Activated T-cell treated with anti-CD3 and anti-CD28 coated beads, Interleukin-2, amount 50 U/mL, for 1 hour (primary cell): Measurements from ENCODE around the gene PPP4C.
A peak's percentile ranks its signal among the peaks of the same experiment; 100 is the strongest.
"Not testable (repeated sequence)": the region's sequence is repeated elsewhere in the genome, so short reads cannot be mapped to it uniquely, and the experiment has no call there.

Experiments used
- DNase-seq: peaks from one replicate; pipeline ENCODE4 v3.0.0-alpha.2; 2020

The PPP4C gene

DNA sequence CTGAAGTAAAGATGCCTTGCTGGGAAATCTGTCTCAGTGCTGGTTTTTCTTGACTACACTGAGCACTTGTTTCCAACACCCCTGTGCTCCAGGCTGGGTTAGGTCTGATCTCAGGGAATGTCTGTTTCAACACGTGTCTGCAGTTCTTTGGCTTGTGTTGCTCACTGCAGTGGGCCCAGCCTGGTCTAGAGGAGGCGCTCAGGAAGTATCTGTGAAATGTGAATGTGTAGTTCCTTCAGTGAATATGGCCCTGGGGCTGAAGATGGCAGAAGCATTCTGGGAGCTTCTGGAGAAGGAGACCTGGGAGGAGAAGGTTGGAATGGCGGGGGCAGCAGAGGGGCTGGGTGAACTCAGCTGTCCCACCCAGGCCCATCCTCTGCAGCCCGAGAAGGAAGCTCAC, 28.3 kb downstream of the PPP4C start:
- DNase-seq, result no peak

DNA sequence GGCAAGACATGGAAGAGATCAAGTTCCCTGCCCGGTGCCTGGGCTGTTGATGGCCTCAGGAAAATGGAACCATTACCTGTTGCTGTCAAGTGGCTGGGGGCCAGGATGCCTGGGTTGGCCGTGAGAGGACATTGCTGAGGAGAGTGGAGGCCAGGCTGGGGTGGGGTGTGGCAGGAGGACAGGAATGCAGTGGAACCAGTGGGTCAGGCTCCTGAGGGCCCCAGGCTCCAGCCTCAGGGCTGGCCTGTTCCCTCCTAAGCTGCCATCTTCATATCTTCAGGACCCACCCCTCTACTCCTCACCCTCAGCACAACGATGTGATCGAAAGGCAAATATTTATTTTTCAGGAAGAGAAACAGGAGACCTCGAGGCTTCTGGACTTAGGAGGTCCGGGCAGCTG, 28.7 kb downstream of the PPP4C start:
- no peak for DNase-seq

DNA sequence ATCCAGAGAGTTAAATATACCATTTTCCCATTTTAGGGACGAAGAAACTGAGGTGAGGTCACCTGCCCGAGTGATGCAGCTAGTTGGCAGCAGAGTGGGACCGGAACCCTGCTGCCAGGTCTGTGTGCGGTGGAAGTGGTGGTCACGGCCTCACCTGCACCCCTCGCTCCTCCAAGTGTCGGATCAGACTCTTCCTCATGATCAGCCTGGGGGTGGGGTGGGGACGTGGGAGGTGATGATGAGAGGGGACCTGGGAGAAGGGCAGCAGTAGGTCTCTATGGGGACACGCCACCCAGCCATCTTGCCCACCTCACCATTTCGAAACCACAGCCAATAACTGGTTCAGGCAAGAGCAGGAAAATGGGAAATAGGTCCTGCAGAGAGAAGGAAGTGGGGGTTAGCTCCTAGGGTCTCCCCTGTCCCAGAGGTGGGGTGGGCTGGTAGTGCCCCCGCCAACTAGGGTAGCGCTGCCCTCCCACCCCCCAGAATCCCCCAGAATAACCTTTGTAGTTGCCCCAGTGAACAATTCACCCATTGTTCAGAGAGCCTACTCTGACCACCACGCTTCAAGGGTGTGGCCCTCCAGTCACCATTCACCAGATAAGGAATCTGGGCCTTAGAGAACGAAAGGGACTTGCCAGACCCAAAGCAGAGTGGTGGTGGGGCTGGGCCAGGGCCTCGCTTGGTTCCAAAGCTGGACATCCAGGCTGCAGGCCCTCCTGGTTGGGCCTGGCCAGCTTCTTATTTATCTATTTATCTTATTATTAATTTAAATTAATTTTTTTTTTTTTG, 32.5 kb downstream of the PPP4C start:
- DNase-seq, result no peak

DNA sequence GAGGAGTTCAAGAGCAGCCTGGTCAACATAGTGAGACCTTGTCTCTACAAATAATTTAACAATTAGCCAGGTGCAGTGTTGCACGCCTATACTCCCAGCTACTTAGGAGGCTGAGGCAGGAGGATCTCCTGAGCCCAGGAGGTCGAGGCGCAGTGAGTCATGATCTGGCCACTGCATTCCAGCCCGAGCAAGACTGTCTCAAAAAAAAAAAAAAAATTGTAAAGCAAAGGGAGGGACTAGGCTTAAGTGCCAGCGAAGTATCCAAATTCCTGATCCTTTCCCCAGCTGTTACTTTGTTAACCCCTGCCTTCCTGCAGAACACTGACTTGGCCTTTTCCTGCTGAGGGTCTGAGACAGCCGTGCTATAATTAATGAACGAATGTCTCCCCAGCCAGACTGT, 34.9 kb downstream of the PPP4C start:
- no peak for DNase-seq

DNA sequence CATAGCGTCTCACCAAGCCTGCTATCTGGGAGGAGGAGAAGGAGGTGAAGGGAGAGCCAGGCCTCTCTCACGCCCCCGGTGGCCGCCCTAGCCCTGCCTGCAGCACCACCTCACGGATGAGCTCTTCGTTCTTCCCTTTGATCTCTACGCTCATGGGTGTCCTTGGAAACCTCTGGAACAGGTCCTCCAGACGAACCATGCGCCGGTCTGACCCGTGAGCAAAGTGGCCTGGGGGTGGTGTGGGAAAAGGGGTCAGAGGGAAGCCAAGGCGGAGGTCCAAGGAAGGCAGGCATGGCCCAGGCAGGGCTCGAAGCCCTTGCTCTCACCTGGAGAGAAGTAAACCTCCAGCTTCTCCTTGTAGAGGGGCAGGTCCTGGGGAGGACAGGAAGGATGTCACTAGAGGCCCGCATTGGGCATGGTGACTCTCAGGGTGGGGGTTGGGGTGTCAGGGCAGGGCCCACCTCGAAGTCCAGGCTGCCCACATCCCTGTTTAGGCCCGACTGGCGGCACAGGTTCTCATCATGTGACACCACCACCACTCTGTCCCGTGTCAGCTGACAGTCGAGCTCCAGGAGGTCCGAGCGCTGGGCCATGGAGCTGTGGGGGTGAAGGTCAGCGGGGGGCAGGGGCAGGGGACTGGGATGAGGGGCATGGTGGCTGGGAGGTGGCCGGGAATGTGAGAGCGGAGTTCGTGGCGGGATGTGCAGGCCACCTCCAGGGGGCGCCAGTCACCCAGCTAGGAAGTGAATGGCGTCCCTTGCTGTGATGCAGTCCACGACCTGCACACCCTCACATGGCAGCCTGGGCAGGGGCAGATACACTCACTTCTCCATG, 36.6 kb downstream of the PPP4C start:
- DNase-seq, result peak; percentile 61

DNA sequence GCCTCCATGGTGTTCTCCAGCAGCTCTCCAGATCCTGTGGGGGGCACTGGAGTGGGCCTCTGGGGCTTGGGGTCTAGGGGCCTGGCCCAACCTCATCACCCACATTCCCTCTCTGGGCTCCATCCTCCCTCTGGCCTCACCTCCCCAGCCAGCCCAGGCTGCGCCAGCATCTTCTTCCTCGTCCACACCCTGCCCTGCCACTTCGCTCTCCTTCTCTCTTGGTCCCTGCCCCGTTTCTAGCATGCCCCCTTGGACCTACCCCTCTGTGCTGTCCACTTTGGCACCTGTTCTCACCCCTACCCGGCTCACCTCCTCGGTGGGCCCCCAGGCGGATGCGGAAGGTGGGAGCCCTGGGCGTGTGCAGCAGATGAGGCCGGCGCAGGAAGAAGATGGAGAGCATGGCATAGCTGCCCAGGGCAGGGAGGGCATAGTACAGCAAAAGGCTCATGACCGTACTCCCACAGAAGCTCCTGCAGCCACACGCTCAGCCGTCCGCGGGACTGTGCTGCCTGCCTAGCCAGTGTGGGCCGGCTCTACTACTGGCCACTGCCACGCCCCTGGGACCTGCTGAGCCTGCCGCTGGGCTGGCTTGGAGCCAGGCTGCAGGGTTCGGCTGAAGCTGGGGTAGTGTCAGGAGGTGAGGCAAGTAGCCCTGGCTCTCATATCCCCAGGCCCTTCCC, 37.4 kb downstream of the PPP4C start, which contains the start of gene GDPD3:
TSS of gene GDPD3 (minus strand) at position 507 of the 680 bp plus-strand sequence. CDS start at position 448, 59 bp downstream.
- no peak for DNase-seq

DNA sequence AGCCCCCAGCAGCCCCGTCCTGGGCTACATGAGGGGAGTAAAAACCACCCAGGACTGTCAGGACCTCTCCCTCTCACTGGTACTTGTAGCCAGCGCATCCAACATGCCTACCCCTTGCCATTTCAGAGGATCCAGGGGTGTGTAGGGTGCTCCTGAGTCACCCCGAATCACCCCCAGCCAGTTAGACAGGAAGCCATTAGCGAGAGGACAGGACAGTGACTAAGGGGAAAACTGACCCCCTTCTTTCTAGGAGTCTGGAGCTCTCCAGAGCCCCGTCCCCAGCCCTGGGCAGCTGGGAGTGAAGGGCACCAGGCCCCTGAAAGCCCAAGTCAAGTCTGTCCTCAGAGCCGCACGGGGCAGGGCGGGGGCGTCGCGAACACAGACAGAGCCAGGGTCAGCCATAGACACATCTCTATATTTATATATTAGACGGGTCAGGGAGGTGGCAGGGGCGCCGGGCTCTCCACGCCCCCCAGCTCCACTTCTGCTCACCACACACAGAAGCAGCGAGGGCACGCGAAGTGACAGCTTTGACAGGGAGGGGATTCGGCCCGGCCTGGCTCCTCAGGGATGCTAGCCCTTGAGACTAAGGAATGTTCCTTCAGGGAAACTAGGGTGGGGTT, 38.0 kb downstream of the PPP4C start:
- no peak for DNase-seq

DNA sequence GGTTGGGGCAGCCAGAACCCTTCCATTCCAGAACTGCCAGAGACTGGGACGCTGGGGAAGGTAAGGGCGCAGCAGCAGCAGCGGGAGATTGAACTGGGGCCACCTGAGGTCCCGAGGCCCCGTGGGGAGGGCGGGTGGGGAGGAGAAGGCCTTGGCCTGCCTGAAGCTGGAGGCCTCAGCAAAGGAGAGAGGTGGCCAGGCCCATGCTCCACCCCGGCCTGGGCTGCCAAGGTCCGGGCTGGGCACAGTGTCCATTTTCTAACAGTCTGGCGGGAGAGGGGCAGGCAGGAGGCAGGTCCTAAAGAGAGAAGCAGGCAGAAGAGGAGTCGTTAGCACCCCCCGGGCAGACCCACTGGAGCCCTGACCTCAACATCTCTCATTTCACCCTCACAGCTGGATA, 38.6 kb downstream of the PPP4C start:
- DNase-seq, result no peak

DNA sequence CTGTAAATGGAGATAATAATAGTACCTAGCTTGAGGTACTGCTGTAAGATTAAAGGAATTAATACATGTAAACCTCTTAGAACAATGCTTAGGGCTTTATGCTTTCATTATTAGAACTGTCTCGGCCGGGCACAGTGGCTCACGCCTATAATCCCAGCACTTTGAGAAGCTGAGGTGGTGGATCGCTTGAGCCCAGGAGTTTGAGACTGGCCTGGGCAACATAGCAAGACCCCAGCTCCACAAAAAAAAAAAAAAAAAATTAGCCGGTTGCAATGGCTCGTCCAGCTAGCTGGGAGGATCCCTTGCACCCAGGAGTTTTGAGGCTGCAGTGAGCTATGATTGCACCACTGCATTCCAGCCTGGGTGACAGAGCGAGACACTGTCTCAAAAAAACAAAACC, 39.0 kb downstream of the PPP4C start:
- DNase-seq, result not testable (repeated sequence)

DNA sequence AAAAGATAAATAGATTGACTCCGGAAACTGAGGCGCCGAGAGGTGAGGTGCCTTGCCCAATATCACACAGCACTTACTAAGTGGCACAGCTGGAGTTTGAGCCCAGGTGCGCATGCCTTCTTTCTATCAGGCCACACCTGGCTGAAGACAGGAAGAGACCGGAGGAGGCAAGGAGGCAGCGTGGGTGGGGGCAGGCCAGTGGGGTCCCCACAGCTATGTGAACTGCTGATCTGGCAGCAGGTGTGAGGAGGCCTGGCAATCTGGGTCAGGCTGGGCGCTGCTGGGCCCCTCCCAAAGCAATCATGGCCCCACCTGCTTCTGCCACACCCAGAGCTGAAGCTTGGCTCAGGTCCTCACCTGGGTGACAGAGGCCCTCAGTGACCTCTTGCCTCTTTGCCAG, 39.4 kb downstream of the PPP4C start:
- no peak for DNase-seq

DNA sequence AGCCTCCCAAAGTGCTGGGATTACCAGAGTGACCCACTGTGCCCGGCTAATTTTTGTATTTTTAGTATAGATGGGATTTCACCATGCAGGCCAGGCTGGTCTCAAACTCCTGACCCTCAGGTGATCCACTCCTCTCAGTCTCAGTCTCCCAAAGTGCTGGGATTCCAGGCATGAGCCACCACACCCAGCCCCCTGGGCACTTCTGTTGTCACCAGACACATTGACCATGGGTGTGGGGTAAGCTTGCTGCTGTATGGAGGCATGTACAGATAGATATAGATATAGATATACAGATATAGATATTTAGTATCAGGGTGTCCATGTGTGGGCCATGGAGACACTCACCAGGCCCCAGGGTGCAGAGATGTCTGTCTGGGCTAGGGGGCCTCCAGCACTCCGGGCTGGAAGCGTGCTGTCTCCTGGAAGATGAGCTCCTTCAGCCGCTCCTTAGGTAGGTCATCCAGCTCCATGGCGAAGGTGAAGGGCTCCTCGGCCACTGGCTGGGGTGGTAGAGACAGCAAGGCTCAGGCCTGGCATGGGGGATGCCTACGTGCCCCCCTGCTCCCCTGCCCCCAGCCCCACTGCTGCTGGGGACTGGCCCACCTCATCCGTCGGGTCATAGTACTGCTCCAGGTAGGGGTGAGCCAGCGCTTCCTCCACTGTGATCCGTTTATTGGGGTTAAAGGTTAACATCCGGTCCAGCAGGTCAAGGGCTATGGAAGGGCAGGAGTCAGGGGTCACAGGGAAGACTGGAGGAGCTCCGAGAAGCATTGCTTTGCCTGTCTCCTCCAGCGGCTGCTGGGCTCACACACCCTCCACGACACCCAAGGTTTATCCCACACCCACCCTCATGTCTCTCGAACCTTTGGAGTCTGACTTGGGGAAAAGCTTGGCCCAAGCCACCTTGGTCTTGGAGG, 40.8 kb downstream of the PPP4C start:
- DNase-seq, result no peak

DNA sequence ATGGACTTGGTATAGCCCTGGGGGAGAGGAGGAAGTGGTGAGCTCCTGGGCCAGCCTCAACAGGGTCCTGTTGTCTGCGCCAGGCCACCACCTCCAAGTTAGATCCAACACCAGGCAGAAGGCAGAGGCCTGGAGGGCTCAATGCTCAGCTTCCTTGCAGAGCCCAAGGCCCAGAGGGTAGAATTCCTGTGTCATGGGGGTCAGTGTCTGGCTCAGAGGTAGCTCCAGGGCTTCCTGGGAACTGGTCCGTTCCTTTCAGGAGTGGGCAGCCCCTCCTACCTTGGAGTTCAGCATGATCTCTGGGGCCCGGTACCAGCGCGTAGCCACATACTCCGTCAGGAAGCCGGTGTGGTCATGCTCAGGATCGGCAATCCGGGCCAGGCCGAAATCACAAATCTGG, 42.0 kb downstream of the PPP4C start:
- DNase-seq, result no peak

DNA sequence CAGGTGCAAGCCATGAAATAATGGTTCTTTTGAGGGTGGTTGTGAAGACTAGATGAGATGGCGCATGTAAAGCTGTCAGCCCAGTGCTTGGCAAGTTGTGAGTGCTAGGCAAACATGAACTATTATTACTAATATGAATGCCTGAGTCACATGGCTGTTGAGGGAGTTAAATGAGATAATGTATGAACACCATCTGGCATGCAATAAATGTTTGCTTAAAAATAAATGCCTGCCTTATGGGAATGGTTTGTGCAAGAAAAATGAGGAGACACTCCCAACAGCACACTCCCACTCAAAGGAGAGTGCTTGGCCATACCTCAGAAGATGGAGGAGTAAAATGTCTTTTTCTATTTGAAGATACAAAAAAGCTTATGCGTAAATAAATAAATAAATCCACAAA, 43.6 kb downstream of the PPP4C start:
- DNase-seq, result no peak

DNA sequence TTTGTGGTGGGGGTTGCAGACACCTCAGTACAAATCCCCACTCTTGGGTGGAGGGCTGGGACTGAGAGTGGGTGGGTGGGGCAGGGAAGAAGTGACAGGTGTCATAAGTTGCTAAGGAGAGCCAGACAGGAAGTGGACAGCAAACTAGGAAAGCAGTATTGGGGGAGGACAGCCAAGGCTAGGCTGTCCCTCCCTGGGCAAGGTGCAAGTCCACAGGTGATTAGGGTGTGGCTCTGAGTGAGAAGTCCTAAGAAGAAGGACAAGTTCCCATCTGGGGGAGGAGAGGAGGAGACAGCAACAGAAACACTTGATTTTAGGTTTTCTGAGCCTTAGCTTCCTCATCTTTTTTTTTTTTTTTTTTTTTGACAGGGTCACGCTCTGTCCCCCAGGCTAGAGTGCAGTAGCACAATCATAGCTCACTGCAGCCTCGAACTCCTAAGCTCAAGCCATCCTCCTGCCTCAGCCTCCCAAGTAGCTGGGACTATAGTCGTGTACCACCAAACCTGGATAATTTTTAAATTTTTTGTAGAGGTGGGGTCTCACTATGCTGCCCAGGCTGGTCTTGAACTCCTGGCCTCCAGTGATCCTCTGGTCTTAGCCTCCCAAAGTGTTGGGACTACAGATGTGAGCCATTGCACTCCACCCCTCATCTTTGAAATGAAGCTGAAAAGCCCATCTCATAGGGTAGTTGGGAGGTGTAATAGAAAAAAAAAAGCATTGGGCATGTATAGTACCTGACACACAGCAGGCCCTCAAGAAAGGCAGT, 44.7 kb downstream of the PPP4C start:
- no peak for DNase-seq

DNA sequence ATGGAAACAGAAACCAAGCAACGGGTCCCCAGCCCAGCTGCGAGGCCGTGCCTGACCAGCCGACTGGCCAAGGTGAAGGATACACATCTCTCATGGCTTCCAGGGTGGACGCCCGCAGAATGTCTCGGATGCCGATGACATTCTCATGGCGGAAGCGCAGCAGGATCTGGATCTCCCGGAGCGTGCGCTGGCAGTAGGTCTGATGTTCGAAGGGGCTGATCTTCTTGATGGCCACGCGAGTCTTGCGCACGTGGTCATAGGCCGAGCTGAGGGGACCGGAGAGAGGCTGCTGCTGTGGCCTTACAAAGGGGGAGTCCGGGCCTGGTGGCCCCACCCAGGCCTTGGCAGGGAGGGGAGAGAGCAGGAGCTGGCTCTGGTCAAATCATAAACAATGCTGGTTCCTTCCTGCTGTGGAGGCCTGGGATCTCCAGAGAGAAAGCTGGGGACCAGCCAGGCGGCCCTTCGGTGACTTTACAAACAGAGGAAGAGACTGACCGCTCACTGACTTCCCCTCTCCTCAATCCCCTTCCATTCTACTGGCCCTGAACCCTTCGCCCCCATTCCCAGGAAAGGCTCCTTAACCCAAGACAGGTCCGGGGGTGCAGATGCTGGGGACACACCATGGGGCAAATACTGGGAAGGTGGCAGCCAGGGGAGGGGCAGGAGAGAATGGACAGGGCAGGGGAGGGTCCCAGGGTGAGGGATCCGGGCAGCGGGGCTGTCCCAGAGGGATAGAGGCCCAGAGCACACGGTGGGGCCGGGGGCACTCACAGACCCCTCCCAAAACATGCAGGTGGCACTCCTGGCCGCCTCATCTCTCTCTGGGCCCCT, 46.2 kb downstream of the PPP4C start:
- DNase-seq, result no peak

DNA sequence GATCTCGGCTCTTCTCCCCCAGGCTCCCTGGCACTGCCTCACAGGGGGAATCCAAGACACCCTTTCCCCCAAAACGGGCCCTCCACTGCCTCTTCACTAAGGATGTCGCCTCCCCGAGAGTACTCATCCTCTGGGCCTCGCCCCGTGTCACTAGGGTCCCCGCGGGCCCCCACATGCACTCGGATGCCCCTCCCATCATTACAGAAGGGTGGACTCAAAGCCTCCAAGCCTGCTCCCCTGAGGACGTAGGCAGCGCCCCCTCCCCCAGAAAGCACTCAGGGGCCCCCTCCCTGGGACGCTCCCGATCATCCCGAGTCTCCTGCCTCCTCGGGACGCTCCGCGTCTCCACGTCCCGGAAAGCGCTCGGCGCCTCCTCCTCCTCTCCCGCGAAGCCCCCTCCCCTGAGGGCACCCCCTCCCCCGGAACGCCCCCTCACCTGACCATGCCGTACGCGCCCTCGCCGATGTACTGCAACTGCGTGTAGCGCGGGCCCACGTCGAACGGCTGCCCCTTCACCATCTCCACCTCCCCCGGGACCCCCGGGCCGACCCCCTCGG, 46.9 kb downstream of the PPP4C start:
- DNase-seq, result peak; percentile 33

DNA sequence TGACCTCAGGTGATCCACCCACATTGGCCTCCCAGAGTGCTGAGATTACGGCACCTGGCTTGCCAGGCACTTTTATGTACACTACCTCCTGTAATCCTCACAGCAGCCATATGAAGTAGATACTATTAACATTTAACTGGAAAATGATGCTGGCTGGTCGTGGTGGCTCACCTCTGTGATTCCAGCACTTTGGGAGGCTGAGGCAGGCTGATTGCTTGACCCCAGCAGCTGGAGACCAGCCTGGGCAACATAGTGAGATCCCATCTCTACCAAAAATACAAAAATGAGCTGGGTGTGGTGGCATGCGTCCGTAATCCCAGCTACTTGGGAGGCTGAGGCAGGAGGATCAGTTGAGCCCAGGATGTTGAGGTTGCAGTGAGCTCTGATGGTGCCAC, 49.2 kb downstream of the PPP4C start:
- DNase-seq, result no peak

DNA sequence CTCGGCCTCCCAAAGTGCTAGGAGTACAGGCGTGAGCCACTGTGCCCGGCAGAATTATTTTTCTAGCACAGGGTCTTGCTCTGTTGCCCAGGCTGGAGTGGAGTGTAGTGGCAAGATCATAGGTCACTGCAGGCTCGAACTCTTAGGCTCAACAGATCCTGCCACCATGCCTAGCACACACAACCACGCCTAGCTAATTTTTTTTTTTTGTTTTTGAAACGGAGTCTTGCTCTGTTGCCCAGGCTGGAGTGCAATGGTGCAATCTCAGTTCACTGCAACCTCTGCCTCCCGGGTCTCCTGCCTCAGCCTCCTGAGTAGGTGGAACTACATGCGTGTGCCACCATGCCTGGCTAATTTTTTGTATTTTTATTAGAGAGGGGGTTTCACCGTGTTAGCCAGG, 49.9 kb downstream of the PPP4C start:
- not testable (repeated sequence) for DNase-seq

DNA sequence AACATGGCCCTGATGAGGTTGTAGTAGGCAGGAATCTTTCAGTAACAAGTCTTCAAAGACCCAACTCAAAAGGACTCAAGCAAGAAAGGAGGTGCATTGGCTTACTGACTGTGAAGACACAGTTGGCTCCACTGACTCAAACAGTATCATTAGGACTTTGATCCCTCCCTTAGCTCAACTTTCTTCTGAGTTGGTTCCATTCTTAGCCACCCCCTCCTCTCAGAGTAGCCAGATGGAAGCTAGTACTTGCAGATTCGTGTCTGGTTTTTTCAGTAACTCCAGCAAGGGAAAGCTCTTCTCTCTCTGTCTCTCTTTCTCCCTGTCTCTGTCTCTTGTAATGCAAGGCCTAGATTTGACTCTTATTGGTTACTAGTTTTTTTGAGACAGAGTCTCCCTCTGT, 52.2 kb downstream of the PPP4C start:
- DNase-seq, result no peak
